ENCODE results near the gene SIK3. TPM values are rescaled to one million over a fixed set of nuclear protein-coding genes. Genes with fewer than 3 reads are reported as not detected.
A peak's percentile ranks its signal among the peaks of the same experiment; 100 is the strongest.

The SIK3 gene
- total RNA-seq, 1 experiment from 2014 or later = 10.0 TPM

DNA sequence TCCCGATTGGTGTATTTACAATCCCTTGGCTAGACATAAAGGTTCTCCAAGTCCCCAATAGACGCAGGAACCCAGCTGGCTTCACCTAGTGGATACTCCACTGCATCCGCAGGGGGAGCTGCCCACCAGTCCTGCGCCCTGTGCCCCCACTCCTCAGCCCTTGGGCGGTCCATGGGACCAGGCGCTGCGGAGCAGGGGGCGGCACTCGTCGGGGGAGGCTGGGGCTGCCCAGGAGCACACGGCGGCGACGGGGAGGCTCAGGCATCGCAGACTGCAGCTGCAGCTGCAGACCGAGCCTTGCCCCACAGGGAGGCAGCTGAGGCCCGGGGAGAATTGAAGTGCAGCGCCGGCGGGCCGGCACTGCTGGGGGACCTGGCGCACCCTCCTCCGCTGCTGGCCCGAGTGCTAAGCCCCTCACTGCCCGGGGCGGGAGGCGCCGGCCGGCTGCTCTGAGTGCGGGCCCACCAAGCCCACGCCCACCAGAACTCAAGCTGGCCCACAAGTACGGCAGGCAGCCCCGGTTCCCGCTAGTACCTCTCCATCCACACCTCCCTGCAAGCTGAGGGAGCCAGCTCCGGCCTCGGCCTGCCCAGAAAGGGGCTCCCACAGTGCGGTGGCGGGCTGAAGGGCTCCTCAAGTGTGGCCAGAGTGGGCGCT is 12.2 kb upstream of the SIK3 start:
- no peak for DNase-seq (ENCODE audit: low spot score)

DNA sequence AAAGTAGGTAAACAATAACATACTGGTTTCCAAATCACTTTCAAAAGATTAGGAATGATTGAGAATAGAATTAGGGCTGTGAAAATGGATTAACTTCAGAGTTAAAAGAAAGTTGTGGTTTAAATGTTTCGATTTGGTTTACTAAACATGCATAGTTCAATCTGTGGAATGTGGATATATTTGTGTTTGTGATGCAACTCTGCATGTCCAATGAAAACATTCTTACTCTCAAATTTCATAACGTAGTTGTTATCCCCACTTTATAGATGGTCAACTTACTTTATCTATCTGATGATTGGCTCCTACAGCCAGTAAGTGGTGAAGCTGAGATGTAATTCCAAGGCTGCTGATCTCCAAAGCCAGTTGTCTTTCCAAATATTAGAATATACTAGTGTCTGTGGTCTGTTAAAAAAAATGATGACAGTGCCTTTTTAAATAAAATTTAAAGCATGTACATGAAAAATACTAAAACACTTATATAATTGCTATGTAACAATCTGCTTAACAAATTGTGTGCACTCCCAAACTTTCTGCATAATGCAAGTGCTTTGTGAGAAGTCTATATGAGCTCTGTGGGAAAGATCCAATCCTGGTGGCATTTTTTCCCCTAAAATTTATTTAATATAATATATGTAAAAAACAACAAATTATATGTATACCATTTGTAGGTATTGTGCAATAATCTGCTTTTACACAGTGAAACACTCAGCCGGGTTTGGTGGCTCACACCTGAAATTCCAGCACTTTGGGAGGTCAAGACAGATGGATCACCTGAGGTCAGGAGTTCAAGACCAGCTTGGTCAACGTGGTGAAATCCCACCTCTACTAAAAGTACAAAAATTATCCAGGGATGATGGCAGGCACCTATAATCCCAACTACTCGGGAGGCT is 9.7 kb upstream of the SIK3 start:
- no peak for DNase-seq (ENCODE audit: low spot score)

DNA sequence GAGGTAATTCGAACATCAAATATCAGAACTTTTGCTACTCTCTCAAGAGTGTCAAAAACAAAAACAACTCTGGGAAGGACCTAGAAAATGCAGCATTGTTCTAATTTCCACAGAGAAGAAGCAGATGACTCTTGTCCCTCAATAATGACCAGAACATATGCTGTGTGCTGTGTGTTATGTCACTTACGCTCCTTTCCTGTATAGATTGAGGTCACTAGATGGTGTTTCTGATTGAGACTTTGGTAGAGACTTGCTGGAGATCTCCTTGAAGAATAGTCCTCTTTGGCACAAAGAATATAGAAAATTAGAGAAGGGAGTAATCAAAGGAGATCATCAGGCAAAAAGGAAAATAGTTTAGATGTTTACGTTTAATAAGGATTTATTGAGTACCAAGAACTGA is 2.3 kb upstream of the SIK3 start:
- no peak for DNase-seq (ENCODE audit: low spot score)

DNA sequence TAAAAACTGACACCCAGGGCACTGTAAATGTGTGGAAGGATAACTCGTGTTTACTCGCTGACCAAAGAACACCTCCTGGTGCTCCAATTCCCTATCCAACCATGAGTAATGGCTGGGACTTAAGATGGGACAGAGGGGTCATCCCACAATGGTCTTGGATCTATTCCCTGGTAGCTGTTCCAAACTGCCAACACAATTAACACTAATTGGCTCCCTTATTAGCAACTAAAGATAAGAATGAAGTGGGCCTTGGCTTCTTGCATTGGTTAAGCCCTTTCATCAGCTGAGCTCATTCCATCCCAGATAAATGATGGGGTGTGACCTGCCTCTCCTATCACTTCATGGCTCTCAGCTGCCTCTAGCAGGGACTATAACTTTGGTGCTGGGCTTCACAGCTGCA is 1.5 kb upstream of the SIK3 start:
- no peak for DNase-seq (ENCODE audit: low spot score)

DNA sequence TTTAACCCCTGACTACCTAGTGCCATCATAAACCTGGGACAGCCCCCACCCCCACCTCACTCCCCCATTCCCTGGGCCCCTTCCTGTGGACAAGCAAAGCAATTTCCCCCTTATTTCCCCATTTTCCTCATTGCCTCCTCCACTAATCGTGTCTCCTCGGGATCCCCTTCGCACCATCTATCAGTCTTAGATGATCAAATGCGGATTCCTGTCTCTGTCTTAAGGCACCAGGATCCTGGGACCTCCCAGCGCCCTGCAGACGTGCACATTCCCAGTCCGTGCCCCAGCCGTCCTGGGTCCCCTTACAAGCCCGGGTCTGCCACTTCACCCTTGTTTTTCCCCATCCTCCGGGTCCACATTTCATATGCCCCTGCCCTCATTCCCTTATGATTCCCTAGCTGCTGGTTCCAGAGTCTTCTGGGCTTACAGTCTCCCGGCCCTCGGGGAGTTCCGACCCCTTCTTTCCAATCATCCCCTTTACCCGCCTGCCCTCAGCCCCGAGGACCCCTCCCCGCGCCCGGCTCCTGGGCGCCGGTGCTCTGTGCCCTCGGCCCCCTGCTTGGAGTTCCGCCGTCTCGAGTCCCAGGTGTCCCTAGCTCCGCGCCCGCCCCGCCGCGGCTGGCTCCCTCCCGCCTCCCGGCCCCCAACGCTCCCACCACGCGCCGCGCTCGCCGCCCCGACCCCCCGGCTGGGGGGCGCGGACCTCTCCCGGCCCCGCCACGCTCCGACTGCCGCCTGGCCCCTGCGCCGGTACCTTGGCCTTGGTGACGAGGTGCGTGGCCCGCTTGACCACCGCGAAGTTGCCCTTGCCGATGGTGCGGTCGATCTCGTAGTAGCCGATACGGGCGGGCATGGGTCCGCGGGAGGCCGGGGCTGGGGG is 599 bp downstream of the SIK3 start:
- peak; percentile 39 for DNase-seq (ENCODE audit: low spot score)

DNA sequence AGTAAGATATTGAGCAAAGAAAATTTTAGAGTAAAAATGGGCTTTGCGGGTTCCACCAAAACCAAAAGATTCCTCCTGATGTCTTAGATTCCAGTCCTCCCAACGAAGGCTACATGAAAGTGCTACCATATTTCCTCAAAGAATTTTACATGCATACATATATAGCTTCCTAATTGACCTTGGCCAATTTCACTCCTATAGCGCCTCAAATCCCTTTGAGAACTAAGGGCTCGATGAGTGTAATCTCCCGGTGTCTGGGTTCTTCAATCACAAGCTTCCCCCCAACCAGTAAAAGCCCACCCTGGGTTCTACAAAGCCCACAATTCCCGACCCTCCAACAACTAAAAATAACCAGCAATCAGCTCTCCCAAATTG is 1.2 kb downstream of the SIK3 start:
- peak; percentile 15 for DNase-seq (ENCODE audit: low spot score)

DNA sequence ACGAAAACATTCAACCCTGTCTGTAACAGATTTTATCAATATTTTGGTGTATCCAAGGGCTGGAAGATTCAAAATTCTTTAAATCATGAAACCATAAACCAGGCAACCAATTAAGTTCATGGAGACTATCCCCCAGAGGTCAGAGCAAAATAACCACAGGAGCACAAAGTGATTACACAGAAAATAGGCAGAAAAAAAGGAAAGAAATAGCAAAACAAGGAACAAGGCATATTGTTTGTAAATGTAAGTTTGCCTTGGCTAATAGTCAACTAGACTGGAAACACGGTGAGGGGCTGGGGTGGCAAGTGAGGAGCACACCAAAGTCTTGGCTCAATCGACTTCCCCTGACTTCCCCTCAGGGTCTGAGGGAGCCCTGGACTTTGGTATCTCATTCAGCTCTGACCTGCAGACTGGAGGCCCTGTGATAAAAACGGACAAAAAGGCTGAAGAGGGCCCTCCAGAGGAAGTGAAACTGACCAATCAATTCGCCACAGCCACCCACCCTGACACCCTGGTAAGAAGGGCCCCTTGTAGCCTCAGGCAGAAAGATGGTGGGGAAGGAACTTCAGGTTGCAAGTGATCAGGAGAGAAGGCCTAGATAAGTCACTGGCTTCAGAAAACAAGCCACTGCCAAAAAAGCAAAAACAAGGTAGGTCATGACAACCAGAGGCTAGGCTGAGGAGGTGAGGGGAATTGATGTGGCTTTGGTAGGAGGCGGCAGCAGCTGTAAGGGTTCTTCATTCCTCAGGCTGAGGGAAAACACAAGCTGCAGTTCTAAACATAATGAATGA is 1.8 kb downstream of the SIK3 start:
- DNase-seq (ENCODE audit: low spot score) = no peak

DNA sequence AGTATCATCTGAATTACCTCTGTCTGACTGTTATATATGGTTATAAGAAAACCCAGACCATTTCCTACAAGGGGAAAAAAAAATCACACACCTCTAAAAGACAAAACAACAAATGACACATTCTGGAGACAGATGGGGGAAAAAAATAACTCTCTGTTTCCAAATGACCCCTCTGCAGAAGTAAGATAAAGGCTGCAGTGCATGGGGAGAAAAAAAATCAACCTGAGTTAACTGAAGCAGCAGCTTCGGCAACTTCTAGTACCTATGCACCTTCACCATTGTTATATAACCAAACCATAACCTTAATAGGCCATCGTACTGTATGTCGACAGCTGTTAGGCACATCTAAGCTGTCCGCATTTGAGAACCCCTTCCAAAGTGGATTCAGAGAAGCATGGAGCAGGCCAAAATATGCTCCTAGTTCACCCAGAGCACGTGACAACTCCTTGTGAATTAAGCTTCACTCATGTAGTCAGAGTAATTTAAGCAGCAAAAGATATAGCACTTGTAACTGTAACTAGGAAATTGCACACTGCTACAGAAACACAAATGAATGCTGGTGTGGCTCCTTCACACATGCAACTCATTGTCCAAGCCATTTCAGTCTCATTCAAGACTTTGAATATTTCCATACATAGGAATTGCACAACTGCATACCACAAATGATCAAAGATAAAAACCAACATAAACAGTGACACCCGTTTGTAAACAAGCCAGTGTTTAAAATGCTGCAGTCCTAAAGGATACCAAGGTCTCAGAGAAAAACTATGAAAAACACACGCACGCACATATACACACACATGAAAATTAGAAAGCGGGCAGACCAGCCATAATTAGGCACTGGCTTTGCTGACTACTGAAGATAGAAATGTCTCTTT is 2.7 kb downstream of the SIK3 start:
- DNase-seq (ENCODE audit: low spot score) = peak; percentile 49

DNA sequence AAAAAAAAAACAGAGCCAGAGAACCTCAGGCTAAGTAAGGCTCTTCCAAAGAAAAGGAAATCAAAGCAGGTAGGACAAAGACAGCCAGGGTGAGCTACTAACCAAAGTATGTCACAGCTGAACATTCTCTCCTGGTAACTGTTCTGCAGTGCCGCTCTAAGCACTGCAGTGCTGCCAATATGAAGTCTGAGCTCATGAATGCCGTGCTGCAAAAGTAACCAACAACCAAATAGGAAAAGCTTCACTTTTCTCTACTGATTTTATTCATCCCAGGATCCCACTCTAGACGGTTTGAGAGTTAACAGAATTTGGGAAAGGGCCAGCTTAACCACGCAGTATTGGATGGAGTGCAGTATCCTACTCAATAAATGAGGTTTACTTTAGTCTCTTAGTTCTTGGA is 3.5 kb downstream of the SIK3 start:
- DNase-seq (ENCODE audit: low spot score) = no peak

DNA sequence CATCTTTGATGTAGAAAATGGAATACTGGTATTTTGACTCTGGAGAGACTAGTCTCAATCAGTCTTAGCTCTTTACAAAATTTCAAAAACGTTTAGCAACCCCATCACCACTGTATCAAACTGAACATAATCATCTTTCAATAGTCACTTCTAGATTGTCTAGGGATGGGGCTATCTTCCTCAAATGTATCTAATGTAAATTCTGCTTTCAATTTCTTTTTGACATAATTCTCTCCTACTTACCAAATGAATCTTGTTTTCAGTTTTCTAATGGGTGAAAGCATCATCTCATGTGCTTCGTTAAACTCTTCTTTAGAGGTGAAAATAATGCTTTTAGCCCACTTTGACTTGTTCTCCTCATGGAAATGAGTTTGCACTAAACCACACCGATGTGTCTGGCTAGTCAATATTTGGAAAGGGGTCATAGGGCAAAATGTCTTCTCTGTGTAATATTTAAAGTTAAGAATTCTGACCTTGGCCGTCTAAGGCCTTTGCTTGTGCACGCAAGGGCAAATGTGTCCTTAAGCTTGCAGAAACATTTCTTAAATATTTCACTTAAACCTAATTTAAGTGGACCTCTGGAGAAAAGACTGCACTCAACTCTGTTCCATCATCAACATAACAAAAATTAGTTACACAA is 5.2 kb downstream of the SIK3 start:
- no peak for DNase-seq (ENCODE audit: low spot score)

DNA sequence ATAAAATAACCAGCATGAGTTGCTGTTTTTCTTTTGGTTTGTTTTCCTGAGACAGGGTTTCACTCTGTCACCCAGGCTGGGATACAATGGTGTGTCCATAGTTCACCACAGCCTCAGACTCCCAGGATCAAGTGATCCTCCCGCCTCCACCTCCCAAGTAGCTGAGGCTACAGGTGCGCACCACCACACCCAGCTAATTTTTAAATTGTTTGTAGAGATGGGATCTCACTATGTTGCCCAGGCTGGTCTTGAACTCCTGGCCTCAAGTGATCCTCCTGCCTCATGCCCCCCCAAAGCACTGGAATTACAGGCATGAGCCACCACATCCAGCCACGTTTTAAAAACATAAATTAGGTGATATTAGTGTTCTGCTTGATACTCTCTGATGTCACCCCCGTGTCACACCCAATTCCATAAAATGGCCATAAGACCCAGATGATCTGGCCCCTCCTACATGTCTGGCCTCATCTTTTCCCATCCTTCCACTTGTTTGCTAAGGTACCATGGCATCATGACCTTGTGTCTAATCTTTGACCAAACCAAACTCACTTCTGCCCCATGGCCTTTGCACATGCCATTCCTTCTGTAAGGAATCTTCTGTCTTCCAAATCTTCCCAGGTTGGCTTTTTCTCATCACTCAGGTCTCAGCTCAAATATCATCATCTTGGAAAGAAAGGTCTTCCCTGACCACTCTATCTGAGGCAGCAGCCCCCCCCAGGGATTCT is 6.3 kb downstream of the SIK3 start:
- no peak for DNase-seq (ENCODE audit: low spot score)

DNA sequence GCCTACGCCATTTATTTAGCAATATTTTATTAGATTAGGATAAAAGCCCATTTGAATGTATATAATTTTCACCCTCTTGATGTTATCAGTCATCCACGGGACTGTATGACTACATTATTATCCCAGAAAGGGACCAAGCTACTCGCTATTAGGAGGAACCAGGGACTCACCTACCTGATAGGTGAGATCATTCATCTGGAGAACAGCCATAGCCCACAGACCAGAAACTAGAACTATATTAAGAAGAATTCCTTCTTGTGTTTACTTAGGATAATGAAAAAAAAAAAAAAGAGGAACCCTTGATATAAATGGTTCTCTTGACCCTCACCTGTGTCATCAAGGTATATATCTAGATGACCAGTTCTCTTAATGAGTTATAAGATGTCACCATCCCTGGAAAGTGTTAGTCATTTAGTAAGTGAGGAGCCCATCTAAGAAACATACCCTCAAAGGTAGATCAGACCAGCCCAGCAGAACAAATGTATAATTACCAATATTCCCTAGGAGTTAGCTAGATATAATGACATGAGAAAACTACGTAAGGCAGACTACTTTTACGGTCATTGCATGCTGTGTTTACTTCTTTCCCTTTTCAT is 8.0 kb downstream of the SIK3 start:
- DNase-seq (ENCODE audit: low spot score) = no peak

DNA sequence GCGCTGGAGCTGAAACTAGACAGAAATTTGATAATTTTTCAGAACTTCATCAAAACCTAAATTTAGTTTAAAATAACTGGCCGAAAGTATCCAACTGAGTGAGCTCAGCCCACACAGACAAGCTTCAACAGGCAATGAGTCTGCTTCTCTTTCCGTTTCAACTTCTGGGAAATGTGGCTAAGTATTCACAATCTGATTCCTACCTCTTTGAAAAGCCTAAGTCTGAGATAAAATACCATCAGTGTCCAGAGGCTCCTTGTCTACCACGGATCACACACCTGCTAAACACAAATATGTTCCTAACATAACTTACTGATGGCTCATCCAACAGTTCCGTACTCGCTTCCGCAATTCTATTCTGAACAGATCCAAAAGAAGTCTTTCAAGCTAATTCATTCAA is 8.5 kb downstream of the SIK3 start:
- no peak for DNase-seq (ENCODE audit: low spot score)

DNA sequence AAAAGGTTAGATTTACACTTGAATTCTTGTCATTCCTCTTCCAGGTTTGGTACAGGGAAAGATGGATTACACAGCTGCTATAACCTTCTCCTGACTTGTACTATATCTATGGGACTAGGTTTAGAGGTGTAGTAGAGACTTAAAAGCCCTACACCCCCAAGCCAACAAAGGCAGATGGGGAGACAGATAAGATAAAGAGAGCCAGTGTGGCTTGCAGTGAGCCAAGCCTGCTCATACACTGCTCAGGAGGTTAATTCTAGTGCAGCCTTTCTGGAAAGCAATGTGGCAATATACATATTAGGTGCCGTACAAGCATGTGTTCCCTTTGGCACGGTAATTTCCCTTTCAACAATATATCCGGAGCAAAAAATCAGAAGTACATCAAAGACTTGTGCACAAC is 10.8 kb downstream of the SIK3 start:
- no peak for DNase-seq (ENCODE audit: low spot score)

DNA sequence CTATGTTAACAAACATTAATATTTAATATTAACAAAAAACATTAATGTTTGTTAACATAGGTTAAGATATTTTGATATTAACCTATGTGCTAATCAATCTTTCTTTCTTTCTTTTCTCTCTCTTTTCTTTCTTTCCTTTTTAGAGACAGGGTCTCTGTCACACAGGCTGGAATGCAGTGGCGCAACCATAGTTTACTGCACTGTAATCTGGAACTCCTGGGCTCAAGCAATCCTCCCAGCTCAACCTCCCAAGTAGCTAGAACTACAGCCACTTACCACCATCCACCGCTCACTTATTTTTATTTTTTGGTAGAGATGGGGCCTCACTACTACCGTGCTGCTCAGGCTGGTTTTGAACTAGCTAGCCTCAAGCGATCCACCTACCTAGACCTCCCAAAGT is 13.2 kb downstream of the SIK3 start:
- DNase-seq (ENCODE audit: low spot score) = no peak

DNA sequence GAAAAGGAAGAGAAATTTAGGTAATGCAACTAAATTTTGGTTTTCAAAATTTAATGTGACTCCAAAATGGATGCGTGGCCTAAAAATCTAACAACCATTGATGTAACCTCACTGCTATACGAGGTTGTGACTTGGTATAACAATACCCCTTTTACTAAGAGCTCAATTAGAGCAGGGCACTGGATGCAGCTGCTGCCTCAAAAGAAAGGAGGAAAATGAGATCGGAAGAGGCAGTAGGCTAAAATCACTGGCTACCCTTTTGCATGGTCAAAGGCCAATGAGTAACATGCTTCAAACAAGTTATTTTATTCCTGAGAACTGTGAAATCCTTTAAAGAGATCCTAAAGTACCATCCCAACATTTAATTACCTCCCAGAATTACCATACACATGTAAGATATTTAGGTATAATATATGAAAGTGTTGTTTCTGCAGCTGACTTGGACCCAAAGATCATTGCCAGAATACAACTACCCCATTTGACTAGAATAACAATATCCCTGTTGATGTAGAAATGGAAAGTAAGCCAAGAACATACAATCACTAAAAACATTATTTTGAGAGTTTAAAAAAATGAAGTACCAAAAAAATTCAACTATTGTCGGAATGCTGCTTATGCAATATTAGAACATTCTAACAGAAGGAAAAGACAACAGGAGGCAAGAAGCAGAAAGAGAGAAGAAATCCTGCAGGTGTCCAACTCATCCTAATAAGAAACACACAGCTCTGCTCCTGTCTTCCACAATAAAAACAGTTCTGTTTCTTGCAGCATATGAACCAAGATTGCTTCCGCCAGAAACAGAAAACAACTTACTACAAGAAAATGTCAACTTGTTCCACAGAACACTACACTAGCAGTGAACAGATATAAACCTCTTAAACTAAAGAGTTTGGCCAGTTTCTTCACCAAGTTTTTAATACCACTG is 15.0 kb downstream of the SIK3 start:
- no peak for DNase-seq (ENCODE audit: low spot score)

DNA sequence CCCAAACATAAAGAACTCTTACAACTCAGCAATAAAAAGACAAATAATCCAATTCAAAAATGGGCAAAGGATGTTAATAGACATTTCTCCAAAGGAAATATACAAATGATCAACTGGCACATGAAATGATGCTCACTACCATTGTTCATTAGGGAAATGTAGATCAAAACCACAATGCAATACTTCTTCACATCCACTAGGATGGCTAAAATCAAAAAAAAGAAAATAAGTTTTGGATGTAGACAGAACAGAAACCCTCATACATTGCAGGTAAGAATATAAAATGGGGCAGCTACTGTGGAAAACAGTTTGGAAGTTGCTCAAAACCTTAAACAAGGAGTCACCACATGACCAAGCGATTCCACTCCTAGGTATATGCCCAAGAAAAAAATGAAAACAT is 16.3 kb downstream of the SIK3 start:
- no peak for DNase-seq (ENCODE audit: low spot score)

DNA sequence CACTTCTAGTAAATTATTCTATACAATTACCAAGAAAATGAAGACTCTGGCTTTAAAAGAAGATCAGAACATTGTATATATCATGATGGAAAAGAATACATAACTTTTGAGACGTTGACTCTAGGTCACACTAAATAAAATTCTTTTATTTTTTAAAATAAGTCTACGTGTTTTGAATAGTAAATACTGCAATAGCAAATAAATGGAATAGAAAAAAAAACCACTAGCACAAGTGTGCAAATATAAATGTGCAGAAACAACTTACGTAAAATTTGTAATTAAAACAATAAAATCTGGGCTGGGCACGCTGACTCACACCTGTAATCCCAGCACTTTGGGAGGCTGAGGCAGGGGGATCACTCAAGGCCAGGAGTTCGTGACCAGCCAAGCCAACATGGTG is 17.9 kb downstream of the SIK3 start:
- no peak for DNase-seq (ENCODE audit: low spot score)
